HCT116 (cell line): ENCODE measurements around the gene CACNB2. TPM values are rescaled to one million over a fixed set of nuclear protein-coding genes. Genes with fewer than 3 reads are reported as not detected.

Experiments used
- ATAC-seq: fragments of 200-7000 bp; cut with Tn5 transposase; 2 replicates; pipeline ENCODE4 v1.9.1; 2020; ENCODE audit warnings: mild to moderate bottlenecking, moderate library complexity
- BruUV-seq: library from RNA; stranded (reverse); fragments of 400-500 nt; replicated peaks from 2 replicates; lab custom pipeline; 2021; lab: Mats Ljungman, UMichigan
- CTCF ChIA-PET: fragments of 300-600 bp; sonication (Branson Sonifier 250); formaldehyde crosslinking; loops from one replicate; lab custom pipeline; 2021; ENCODE audit warnings: antibody characterized with exemption; lab: Charles Lee
- POLR2A ChIA-PET: fragments of 300-600, 350-600 bp; sonication (Branson Sonifier 250); formaldehyde crosslinking; loops from one replicate; lab custom pipeline; 2021; ENCODE audit warnings: antibody characterized with exemption; lab: Charles Lee
- RAD21 ChIA-PET, 2 experiments: fragments of 300-600 bp; sonication (Branson Sonifier 250); formaldehyde crosslinking; loops; one replicate each; lab custom pipeline; 2023; ENCODE audit warnings: low total read pairs in 2 of 2; ENCODE audit not compliant: uncharacterized antibody in 2 of 2, unreplicated experiment in 2 of 2, low non-redundant PET in 1 of 2; lab: Charles Lee
- DNase-seq: peaks from one replicate; pipeline ENCODE4 v3.0.0-alpha.2; 2010; ENCODE audit warnings: low read depth, low spot score
- H2AFZ ChIP-seq: fragments of 200-600 bp; shearing (Covaris generic), sonication (generic); 2 replicates; pipeline ENCODE4 v1.6.1; 2017; ENCODE audit warnings: low read depth, mixed run types, mixed read lengths, antibody characterized with exemption, low read length; ENCODE audit not compliant: poor library complexity, severe bottlenecking
- H3K27ac ChIP-seq: 2 replicates; pipeline ENCODE4 v1.5.1; 2012; ENCODE audit warnings: low read depth, low read length
- H3K27me3 ChIP-seq: fragments of 200-600 bp; sonication (generic); 2 replicates; pipeline ENCODE4 v1.6.1; 2016; ENCODE audit warnings: mixed run types, low read length, mixed read lengths; ENCODE audit not compliant: insufficient read depth
- H3K36me3 ChIP-seq, 2 experiments: fragments of 200-500 bp in 1 of 2; fragments of 200-600 bp in 1 of 2; sonication (Bioruptor generic) in 1 of 2; sonication (generic) in 1 of 2; 2 replicates each; pipeline versions ENCODE4 v1.5.1 to v1.6.1; 2014 to 2016; ENCODE audit warnings: low read length in 2 of 2, inconsistent platforms in 1 of 2, mixed read lengths in 1 of 2, mixed run types in 1 of 2; ENCODE audit not compliant: insufficient read depth in 2 of 2, control insufficient read depth in 1 of 2
- H3K4me1 ChIP-seq, 2 experiments: fragments of 200-600 bp in 1 of 2; sonication (generic) in 1 of 2; 2 replicates each; pipeline versions ENCODE4 v1.5.1 to v1.6.1; 2012 to 2017; ENCODE audit warnings: low read length in 2 of 2, inconsistent platforms in 1 of 2, mild to moderate bottlenecking in 1 of 2, mixed read lengths in 1 of 2, mixed run types in 1 of 2, moderate library complexity in 1 of 2; ENCODE audit not compliant: insufficient read depth in 2 of 2, control insufficient read depth in 1 of 2
- H3K4me2 ChIP-seq: fragments of 200-600 bp; sonication (generic); 2 replicates; pipeline ENCODE4 v1.6.1; 2017; ENCODE audit warnings: mixed run types, low read length, mixed read lengths
- H3K4me3 ChIP-seq, 2 experiments: fragments of 200-600 bp in 1 of 2; sonication (generic) in 1 of 2; replicated peaks in 1 of 2; 2 replicates each; pipeline ENCODE4 v1.5.1; 2011 to 2016; ENCODE audit warnings: low read length in 2 of 2, control low read depth in 1 of 2, low read depth in 1 of 2, mild to moderate bottlenecking in 1 of 2, mixed read lengths in 1 of 2, mixed run types in 1 of 2
- H3K79me2 ChIP-seq: fragments of 200-600 bp; sonication (generic); 2 replicates; pipeline ENCODE4 v1.6.1; 2017; ENCODE audit warnings: mild to moderate bottlenecking, mixed run types, low read length, moderate library complexity, mixed read lengths; ENCODE audit not compliant: insufficient read depth
- H3K9ac ChIP-seq: fragments of 200-600 bp; sonication (generic); 2 replicates; pipeline ENCODE4 v1.6.1; 2016; ENCODE audit warnings: low read length, mixed read lengths
- H3K9me2 ChIP-seq: fragments of 200-600 bp; sonication (generic), shearing (Covaris generic); 2 replicates; pipeline ENCODE4 v1.6.1; 2017; ENCODE audit warnings: mixed run types, mild to moderate bottlenecking, moderate library complexity; ENCODE audit not compliant: insufficient read depth
- H3K9me3 ChIP-seq, 2 experiments: fragments of 200-500 bp in 1 of 2; fragments of 200-600 bp in 1 of 2; sonication (Bioruptor generic) in 1 of 2; sonication (generic) in 1 of 2; 2 replicates each; pipeline ENCODE4 v1.6.1; 2014 to 2017; ENCODE audit warnings: low read length in 2 of 2, mixed read lengths in 2 of 2, inconsistent platforms in 1 of 2, low read depth in 1 of 2, mild to moderate bottlenecking in 1 of 2, mixed run types in 1 of 2, moderate library complexity in 1 of 2; ENCODE audit not compliant: control insufficient read depth in 1 of 2, insufficient read depth in 1 of 2
- H4K20me1 ChIP-seq: fragments of 200-600 bp; sonication (generic), shearing (Covaris generic); 2 replicates; pipeline ENCODE4 v1.6.1; 2017; ENCODE audit warnings: mixed run types, mild to moderate bottlenecking, moderate library complexity; ENCODE audit not compliant: insufficient read depth
- ATF3 ChIP-seq: IDR thresholded peaks from 2 replicates; pipeline ENCODE4 v1.6.1; 2012
- CBX3 ChIP-seq: IDR thresholded peaks from 2 replicates; pipeline ENCODE4 v1.6.1; 2012; ENCODE audit warnings: low read depth
- CEBPB ChIP-seq: IDR thresholded peaks from 2 replicates; pipeline ENCODE4 v1.6.1; 2012; ENCODE audit warnings: low read depth
- CTCF ChIP-seq, 3 experiments: fragments of 200-600 bp in 1 of 3; sonication (generic) in 1 of 3; IDR thresholded peaks in 2 of 3; conservative IDR thresholded peaks in 1 of 3; 2 replicates each; pipeline ENCODE4 v1.5.1; 2012 to 2017; ENCODE audit warnings: low read depth in 2 of 3, low read length in 2 of 3, antibody characterized with exemption in 1 of 3, borderline replicate concordance in 1 of 3, control low read depth in 1 of 3, mild to moderate bottlenecking in 1 of 3, mixed read lengths in 1 of 3, mixed run types in 1 of 3, moderate library complexity in 1 of 3; ENCODE audit not compliant: insufficient read depth in 1 of 3
- EGR1 ChIP-seq: IDR thresholded peaks from 2 replicates; pipeline ENCODE4 v1.6.1; 2012; ENCODE audit warnings: low read depth
- ELF1 ChIP-seq: IDR thresholded peaks from 2 replicates; pipeline ENCODE4 v1.6.1; 2012; ENCODE audit warnings: low read depth, borderline replicate concordance
- EZH2 ChIP-seq: fragments of 200-600 bp; sonication (generic); IDR thresholded peaks from 2 replicates; pipeline ENCODE4 v1.6.1; 2017; ENCODE audit warnings: antibody characterized with exemption, mixed run types
- EZH2phosphoT487 ChIP-seq: fragments of 200-600 bp; IDR thresholded peaks from 2 replicates; pipeline ENCODE4 v1.6.1; 2018; ENCODE audit warnings: antibody characterized with exemption, borderline replicate concordance
- FOSL1 ChIP-seq: IDR thresholded peaks from 2 replicates; pipeline ENCODE4 v1.6.1; 2012; ENCODE audit warnings: low read depth
- JUND ChIP-seq: IDR thresholded peaks from 2 replicates; pipeline ENCODE4 v1.6.1; 2012
- POLR2A ChIP-seq: IDR thresholded peaks from 2 replicates; pipeline ENCODE4 v1.7.0; 2011; ENCODE audit warnings: borderline replicate concordance; ENCODE audit not compliant: insufficient read depth, insufficient read length; ENCODE audit errors: extremely low read depth
- RAD21 ChIP-seq: IDR thresholded peaks from 2 replicates; pipeline ENCODE4 v1.6.1; 2012; ENCODE audit warnings: low read depth, mild to moderate bottlenecking
- REST ChIP-seq: IDR thresholded peaks from 2 replicates; pipeline ENCODE4 v1.6.1; 2012; ENCODE audit warnings: low read depth
- SP1 ChIP-seq: IDR thresholded peaks from 2 replicates; pipeline ENCODE4 v1.6.1; 2012; ENCODE audit warnings: low read depth
- ZFX ChIP-seq: fragments of 450-650 bp; IDR thresholded peaks from 2 replicates; pipeline ENCODE4 v1.6.1; 2017
- ZNF274 ChIP-seq: fragments of 200-500 bp; sonication (Bioruptor generic); IDR thresholded peaks from 2 replicates; pipeline ENCODE4 v1.6.1; 2014; ENCODE audit warnings: mild to moderate bottlenecking, low read depth, low read length, inconsistent platforms
- intact Hi-C: fragments of 100-400 bp; cut with micrococcal nuclease; formaldehyde crosslinking; loops from 2 replicates; pipeline ENCODE4 v1.10.0; 2022
- total RNA-seq: library from RNA; stranded (reverse); gene quantifications from one replicate; pipeline ENCODE4 v1.2.1, GENCODE V29; 2021; ENCODE audit not compliant: unreplicated experiment

CACNB2 gene
- total RNA-seq, 1 experiment from 2014 or later = 0.71 TPM

- no peak overlapping the region for H3K9ac ChIP-seq
- intact Hi-C loops = no loop called here
- no peak for DNase-seq
- TF ChIP-seq ZFX = no peak
- TF ChIP-seq POLR2A = no peak
- TF ChIP-seq EZH2 = no peak
- TF ChIP-seq EZH2phosphoT487 = no peak
- no peak for TF ChIP-seq SP1
- no peak for TF ChIP-seq CBX3
- no peak for TF ChIP-seq JUND
- TF ChIP-seq REST = no peak
- no peak for TF ChIP-seq EGR1
- no peak for TF ChIP-seq ELF1
- no peak for TF ChIP-seq CTCF (IDR thresholded peaks at IDR 0.05 in 2 of 3, conservative IDR thresholded peaks at IDR 0.05 in 1 of 3; ENCODE audit: borderline replicate concordance in 1 of 3, insufficient read depth in 1 of 3, low read depth in 2 of 3, low read length in 2 of 3)
- no peak for TF ChIP-seq ATF3
- no peak for TF ChIP-seq CEBPB
- no peak for TF ChIP-seq RAD21
- no peak for TF ChIP-seq ZNF274
- TF ChIP-seq FOSL1 = no peak
- TF ChIP-seq, all 23 proteins: peak for 0
- Histone ChIP-seq H3K4me3 (no peak overlapping the region), H3K9me3 (no peaks in the 10 kb centered on the region), H3K27ac (no peak overlapping the region), H3K79me2 (no peaks in the 10 kb centered on the region), H3K4me2 (no peak overlapping the region), H3K27me3 (no peaks in the 10 kb centered on the region), H2AFZ (no peak overlapping the region), H3K36me3 (no peaks in the 10 kb centered on the region), H3K4me1 (no peaks in the 10 kb centered on the region), H4K20me1 (no peaks in the 10 kb centered on the region), H3K9me2 (no peaks in the 10 kb centered on the region)
- ChIA-PET CTCF (no interaction called here), POLR2A (no interaction called here), RAD21 (no interaction called here)
- no peak for ATAC-seq
- BruUV-seq = no TSS peak
Observed at GRCh38 chr10:18377898-18378297, 237.7 kb downstream of the CACNB2 start.
